Common myeloid progenitor, CD34-positive (primary cell): Measurements from ENCODE around the gene UBASH3B.

ENCODE experiments used
- CTCF ChIA-PET: fragments of 350-600 bp; sonication (Branson Sonifier 250); formaldehyde crosslinking; loops from one replicate; lab custom pipeline; 2021; ENCODE audit warnings: antibody characterized with exemption; lab: Charles Lee
- POLR2A ChIA-PET: fragments of 350-600 bp; sonication (Branson Sonifier 250); formaldehyde crosslinking; loops from one replicate; lab custom pipeline; 2021; ENCODE audit warnings: antibody characterized with exemption; lab: Charles Lee
- DNase-seq, 3 donors: peaks; one replicate each; pipeline versions ENCODE4 v3.0.0 to v3.0.0-alpha.2; 2013
- H3K27ac ChIP-seq, 2 experiments: 1 replicate in 1 of 2; 2 replicates in 1 of 2; pipeline ENCODE4 v1.7.0; 2013; ENCODE audit warnings: inconsistent platforms in 2 of 2, low read length in 2 of 2, mild to moderate bottlenecking in 2 of 2, low read depth in 1 of 2, moderate library complexity in 1 of 2; ENCODE audit not compliant: severe bottlenecking in 2 of 2, insufficient read depth in 1 of 2, poor library complexity in 1 of 2
- H3K27me3 ChIP-seq, 5 experiments: replicated peaks in 2 of 5; 1 replicate in 3 of 5; 2 replicates in 2 of 5; pipeline versions ENCODE4 v1.6.1 to v1.7.0; 2013; ENCODE audit warnings: low read length in 4 of 5, mild to moderate bottlenecking in 2 of 5, moderate library complexity in 2 of 5, inconsistent platforms in 1 of 5; ENCODE audit not compliant: insufficient read depth in 5 of 5, control insufficient read depth in 4 of 5
- H3K36me3 ChIP-seq, 4 experiments: 1 replicate in 2 of 4; 2 replicates in 2 of 4; pipeline versions ENCODE4 v1.6.1 to v1.7.0; 2013; ENCODE audit warnings: low read length in 3 of 4, control low read depth in 1 of 4, mild to moderate bottlenecking in 1 of 4; ENCODE audit not compliant: control insufficient read depth in 4 of 4, insufficient read depth in 4 of 4
- H3K4me1 ChIP-seq, 4 experiments: 1 replicate in 3 of 4; 2 replicates in 1 of 4; pipeline versions ENCODE4 v1.6.1 to v1.7.1; 2013; ENCODE audit warnings: low read length in 3 of 4, mild to moderate bottlenecking in 3 of 4, control low read depth in 1 of 4, inconsistent platforms in 1 of 4, moderate library complexity in 1 of 4; ENCODE audit not compliant: control insufficient read depth in 4 of 4, insufficient read depth in 4 of 4; ENCODE audit errors: control extremely low read depth in 1 of 4
- H3K4me3 ChIP-seq, 7 experiments: 1 replicate in 4 of 7; 2 replicates in 3 of 7; pipeline versions ENCODE4 v1.5.1 to v1.7.0; 2013; ENCODE audit warnings: mild to moderate bottlenecking in 7 of 7, low read length in 6 of 7, moderate library complexity in 6 of 7, inconsistent platforms in 2 of 7, low read depth in 2 of 7, control low read depth in 1 of 7; ENCODE audit not compliant: insufficient read depth in 4 of 7, control insufficient read depth in 1 of 7; ENCODE audit errors: extremely low read depth in 1 of 7
- H3K9me3 ChIP-seq, 5 experiments: 1 replicate in 4 of 5; 2 replicates in 1 of 5; pipeline versions ENCODE4 v1.6.1 to v1.7.1; 2013; ENCODE audit warnings: low read length in 4 of 5, mild to moderate bottlenecking in 2 of 5, inconsistent platforms in 1 of 5, low read depth in 1 of 5, moderate library complexity in 1 of 5; ENCODE audit not compliant: control insufficient read depth in 4 of 5, insufficient read depth in 2 of 5; ENCODE audit errors: control extremely low read depth in 1 of 5
- WGBS: methylation state at CpG from one replicate; pipeline ENCODE4 v1.1.5; 2013; ENCODE audit not compliant: insufficient coverage; 5-methylcytosine and 5-hydroxymethylcytosine counted together

UBASH3B gene

GRCh38 chr11:122690801-122691548, 35.5 kb downstream of the UBASH3B start:
- 74% methylated on average over 12 of the region's 14 CpGs for WGBS
- DNase-seq, result no peak
- POLR2A ChIA-PET, result interaction anchor here (0.6 to 1.0 kb wide), 2 partner anchors 17 to 63 kb away, joined by 3 to 5 read pairs; no protein-coding TSS in a partner anchor
- Histone ChIP-seq H3K36me3 (peaks cover 0 to 3% (median 1%) of the 10 kb centered on the region in 4 experiments), H3K27me3 (no peaks in the 10 kb centered on the region), H3K27ac (peak overlapping the region; percentile 51 to 65), H3K4me1 (peaks cover 22 to 71% (median 53%) of the 10 kb centered on the region in 4 experiments), H3K9me3 (no peaks in the 10 kb centered on the region), H3K4me3 (peak overlapping the region in 3 of 7 experiments; percentile 8 to 47 (median 23))
- CTCF ChIA-PET, result interaction anchor here (0.7 to 2.8 kb wide), 8 partner anchors 8 to 81 kb away, joined by 3 to 15 read pairs (median 4); no protein-coding TSS in a partner anchor

GRCh38 chr11:122691549-122692150, 36.1 kb downstream of the UBASH3B start:
- Histone ChIP-seq H3K36me3 (peaks cover 0 to 3% (median 1%) of the 10 kb centered on the region in 4 experiments), H3K27ac (peak overlapping the region; percentile 51 to 65), H3K4me3 (peak overlapping the region in 1 of 7 experiments; percentile 23), H3K9me3 (no peaks in the 10 kb centered on the region), H3K27me3 (no peaks in the 10 kb centered on the region), H3K4me1 (peaks cover 26 to 71% (median 55%) of the 10 kb centered on the region in 4 experiments)
- CTCF ChIA-PET, result interaction anchor here (0.7 to 2.8 kb wide), 7 partner anchors 9 to 80 kb away, joined by 3 to 15 read pairs (median 4); no protein-coding TSS in a partner anchor
- POLR2A ChIA-PET, result interaction anchor here (0.6 to 1.0 kb wide), 2 partner anchors 18 to 62 kb away, joined by 3 to 5 read pairs; no protein-coding TSS in a partner anchor
- no peak for DNase-seq
- WGBS, result 100% methylated on average over 2 of the region's 4 CpGs

GRCh38 chr11:122692444-122692843, 36.9 kb downstream of the UBASH3B start:
- no peak for DNase-seq
- 94% methylated on average over 5 of the region's 6 CpGs for WGBS
- no peaks in the 10 kb centered on the region for H3K27me3 ChIP-seq
- H3K36me3 ChIP-seq, result peaks cover 0 to 2% (median 0%) of the 10 kb centered on the region in 4 experiments
- ChIA-PET POLR2A (no interaction called here), CTCF (interaction anchor here (1.0 to 2.8 kb wide), 3 partner anchors 10 to 63 kb away, joined by 3 to 15 read pairs (median 4); no protein-coding TSS in a partner anchor)
- no peaks in the 10 kb centered on the region for H3K9me3 ChIP-seq
- H3K4me3 ChIP-seq, result no peak overlapping the region
- peaks cover 32 to 79% (median 63%) of the 10 kb centered on the region in 4 experiments for H3K4me1 ChIP-seq
- peak overlapping the region in 1 of 2 experiments; percentile 65 for H3K27ac ChIP-seq

GRCh38 chr11:122695076-122695615, 39.6 kb downstream of the UBASH3B start:
- Histone ChIP-seq H3K4me3 (no peak overlapping the region), H3K4me1 (peaks cover 42 to 88% (median 77%) of the 10 kb centered on the region in 4 experiments), H3K9me3 (no peaks in the 10 kb centered on the region), H3K27me3 (no peaks in the 10 kb centered on the region), H3K27ac (no peak overlapping the region), H3K36me3 (peaks cover 0 to 4% (median 1%) of the 10 kb centered on the region in 4 experiments)
- POLR2A ChIA-PET, result interaction anchor here (0.8 to 0.9 kb wide), 2 partner anchors 40 to 61 kb away, joined by 3 to 4 read pairs; partner anchors contain the start of gene UBASH3B
- WGBS, result 94% methylated on average over 7 of the region's 13 CpGs
- CTCF ChIA-PET, result interaction anchor here (0.9 to 6.8 kb wide), 12 partner anchors 9 to 64 kb away, joined by 3 to 66 read pairs (median 6); no protein-coding TSS in a partner anchor
- no peak for DNase-seq

- peak overlapping the region; percentile 46 to 71 for H3K27ac ChIP-seq
- peak overlapping the region in 4 of 7 experiments; percentile 35 to 42 (median 38) for H3K4me3 ChIP-seq
- H3K9me3 ChIP-seq, result no peaks in the 10 kb centered on the region
- DNase-seq, result peak; percentile 47 to 87 (median 77)
- H3K27me3 ChIP-seq, result no peaks in the 10 kb centered on the region
- POLR2A ChIA-PET, result interaction anchor here (0.7 to 1.0 kb wide), 3 partner anchors 22 to 59 kb away, joined by 3 to 4 read pairs (median 3); no protein-coding TSS in a partner anchor
- CTCF ChIA-PET, result interaction anchor here (0.5 to 6.8 kb wide), 12 partner anchors 9 to 166 kb away, joined by 3 to 66 read pairs (median 5); no protein-coding TSS in a partner anchor
- under 1% methylated on average over 8 of the region's 11 CpGs for WGBS
- peaks cover 0 to 5% (median 0%) of the 10 kb centered on the region in 4 experiments for H3K36me3 ChIP-seq
- peaks cover 33 to 77% (median 67%) of the 10 kb centered on the region in 4 experiments for H3K4me1 ChIP-seq
Measured at GRCh38 chr11:122696662-122697061, 41.1 kb downstream of the UBASH3B start.

GRCh38 chr11:122697636-122698167, 42.2 kb downstream of the UBASH3B start:
- H3K27ac ChIP-seq, result peak overlapping the region in 1 of 2 experiments; percentile 71
- WGBS, result 0% methylated on average over 6 of the region's 8 CpGs
- ChIA-PET POLR2A (interaction anchor here (0.9 to 1.0 kb wide), 2 partner anchors 14 to 27 kb away, joined by 3 read pairs; no protein-coding TSS in a partner anchor), CTCF (interaction anchor here (0.7 to 6.8 kb wide), 9 partner anchors 8 to 84 kb away, joined by 3 to 66 read pairs (median 4); no protein-coding TSS in a partner anchor)
- no peaks in the 10 kb centered on the region for H3K27me3 ChIP-seq
- no peaks in the 10 kb centered on the region for H3K9me3 ChIP-seq
- peak overlapping the region in 4 of 7 experiments; percentile 17 to 55 (median 38) for H3K4me3 ChIP-seq
- H3K36me3 ChIP-seq, result peaks cover 0 to 8% (median 0%) of the 10 kb centered on the region in 4 experiments
- peaks cover 27 to 67% (median 58%) of the 10 kb centered on the region in 4 experiments for H3K4me1 ChIP-seq
- DNase-seq, result peak; percentile 85 to 99 (median 98)
